GM12875 (cell line): ENCODE measurements around the gene CISD3.

Experiments
- H3K4me3 ChIP-seq: one replicate; pipeline ENCODE4 v1.5.1; 2011; ENCODE audit warnings: low read depth, low read length, control low read depth
- CTCF ChIP-seq: IDR thresholded peaks from 2 replicates; pipeline ENCODE4 v1.5.1; 2011; ENCODE audit warnings: low read depth, mild to moderate bottlenecking, control low read depth, inconsistent platforms, low read length, moderate library complexity, borderline replicate concordance; ENCODE audit not compliant: insufficient read depth

CISD3 gene

DNA sequence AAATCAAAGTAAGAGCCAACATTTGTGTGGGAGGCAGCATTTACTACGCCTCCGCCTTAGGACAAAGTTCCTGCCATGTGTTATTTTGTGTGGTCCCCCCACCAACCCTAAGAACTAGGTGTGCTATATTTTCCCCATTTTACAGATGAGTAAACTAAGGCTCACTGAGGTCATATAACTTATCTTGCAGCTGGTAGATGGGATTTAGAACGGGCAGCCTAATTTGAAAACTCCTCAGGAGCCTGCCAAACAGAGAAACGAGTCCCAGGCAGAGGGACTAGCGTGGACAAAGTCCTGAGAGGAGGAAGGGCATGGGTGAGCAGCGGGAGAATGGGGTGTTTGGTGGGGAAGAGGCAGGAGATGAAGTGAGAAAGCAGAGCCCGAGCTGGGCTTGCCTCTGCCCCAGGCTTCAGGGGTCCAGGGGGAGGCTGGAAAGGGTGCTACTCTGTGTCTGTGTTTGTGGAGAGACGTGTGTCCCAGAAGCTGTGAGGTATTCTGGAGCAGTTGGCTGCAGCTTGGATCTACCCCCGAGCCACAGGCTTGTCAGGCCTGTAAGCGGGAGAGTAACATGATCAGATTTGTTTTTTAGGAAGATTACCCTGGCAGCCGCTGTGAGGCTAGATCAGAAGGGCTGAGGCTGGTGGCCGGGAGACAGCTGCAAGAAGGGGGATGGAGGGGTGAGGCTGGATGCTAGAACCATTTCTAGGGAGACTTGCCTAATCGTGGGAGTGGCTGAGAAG, 20.1 kb upstream of the CISD3 start:
- TF ChIP-seq CTCF = no peak
- no peak overlapping the region for H3K4me3 ChIP-seq

GRCh38 chr17:38710604-38710962, 19.6 kb upstream of the CISD3 start:
- no peak overlapping the region for H3K4me3 ChIP-seq
- TF ChIP-seq CTCF = no peak

DNA sequence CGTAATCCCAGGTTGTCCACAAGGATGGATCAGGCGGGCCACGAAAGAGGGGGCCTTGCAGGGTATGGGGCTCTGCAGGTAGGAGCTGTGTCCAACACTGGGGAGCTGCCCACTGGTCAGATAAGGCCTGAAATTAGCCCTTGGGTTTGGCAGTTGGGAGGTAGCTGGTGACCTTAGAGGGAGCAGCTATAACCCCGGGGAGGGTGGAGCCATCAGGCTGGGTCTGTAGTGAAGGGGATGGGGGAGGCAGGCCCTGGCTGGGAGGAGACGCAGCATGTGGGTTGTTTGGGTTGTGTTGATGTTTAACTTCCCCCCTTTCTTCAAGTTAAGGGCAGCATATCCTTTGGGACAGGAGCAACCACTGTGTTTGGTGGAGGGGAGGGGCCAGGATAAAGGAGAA, 19.2 kb upstream of the CISD3 start:
- TF ChIP-seq CTCF = no peak
- H3K4me3 ChIP-seq = no peak overlapping the region

DNA sequence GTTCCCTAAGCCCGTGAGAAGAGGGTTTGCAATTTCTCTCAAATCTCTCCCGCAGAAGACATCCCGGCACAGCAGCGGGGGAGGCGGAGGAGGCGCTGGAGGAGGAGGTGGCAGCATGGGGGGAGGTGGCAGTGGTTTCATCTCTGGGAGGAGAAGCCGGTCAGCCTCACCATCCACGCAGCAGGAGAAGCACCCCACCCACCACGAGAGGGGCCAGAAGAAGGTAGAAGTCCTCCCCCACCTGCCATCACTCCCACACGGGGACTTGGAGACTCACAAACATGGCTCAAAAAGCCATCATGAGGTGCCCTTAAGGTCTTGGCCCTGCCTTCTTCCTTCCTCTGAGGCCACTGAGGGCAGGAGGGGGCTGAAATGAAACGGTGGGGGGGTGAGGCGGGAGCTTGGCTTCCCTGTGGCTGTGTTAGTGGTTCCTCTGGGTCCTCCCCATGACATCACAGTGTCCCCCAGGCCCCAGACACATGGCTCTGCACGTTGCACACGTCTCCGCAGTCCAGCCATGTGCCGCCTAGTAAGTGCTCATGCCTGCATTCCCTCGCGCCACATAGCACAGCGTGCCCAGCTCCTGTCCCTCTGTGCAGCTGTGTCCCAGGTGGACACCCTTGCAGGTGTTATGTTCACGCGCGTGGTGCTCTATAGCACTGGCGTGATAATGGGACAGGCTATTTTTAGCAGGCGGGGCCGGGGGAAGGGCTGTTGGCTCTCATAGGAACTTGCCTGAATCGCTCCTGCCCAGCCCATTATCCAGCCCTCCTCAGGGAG, 18.2 kb upstream of the CISD3 start:
- no peak for TF ChIP-seq CTCF
- H3K4me3 ChIP-seq = no peak overlapping the region

DNA sequence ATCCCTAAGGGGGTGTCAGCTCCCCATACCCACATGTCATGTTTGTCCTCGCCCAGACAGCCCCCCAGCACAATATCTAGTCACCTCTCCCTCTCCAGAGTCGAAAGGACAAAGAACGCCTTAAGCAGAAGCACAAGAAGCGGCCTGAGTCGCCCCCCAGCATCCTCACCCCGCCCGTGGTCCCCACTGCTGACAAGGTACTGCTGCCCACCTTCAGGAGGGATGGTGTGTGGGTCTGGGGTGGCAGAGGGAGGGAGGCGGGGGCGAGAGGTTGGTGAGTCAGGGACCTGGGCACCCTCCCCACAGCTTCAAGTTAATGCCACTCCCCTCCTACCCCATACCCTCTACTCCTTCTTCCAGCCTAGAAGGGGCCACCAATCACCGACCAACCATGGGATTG, 17.5 kb upstream of the CISD3 start:
- TF ChIP-seq CTCF = no peak
- no peak overlapping the region for H3K4me3 ChIP-seq

- no peak for TF ChIP-seq CTCF
- no peak overlapping the region for H3K4me3 ChIP-seq
Measured at GRCh38 chr17:38713456-38714075, 16.6 kb upstream of the CISD3 start.
